Esophagus squamous epithelium (tissue), 4 donors: Measurements from ENCODE around the gene GPAT3.

Source experiments
- CTCF ChIP-seq, 6 experiments: fragments of 450-650 bp in 4 of 6; fragments of 200-600 bp in 2 of 6; sonication (generic) in 2 of 6; IDR thresholded peaks; one replicate each; pipeline ENCODE4 v1.5.1; 2016 to 2019; ENCODE audit warnings: antibody characterized with exemption in 6 of 6, mild to moderate bottlenecking in 4 of 6, moderate library complexity in 4 of 6
- POLR2A ChIP-seq, 4 donors: fragments of 450-650 bp; IDR thresholded peaks; one replicate each; pipeline ENCODE4 v1.6.1; 2017; ENCODE audit warnings: antibody characterized with exemption in 4 of 4, mild to moderate bottlenecking in 4 of 4, moderate library complexity in 3 of 4

- TF ChIP-seq CTCF (IDR thresholded peaks at IDR 0.05) (no peak), POLR2A (IDR thresholded peaks at IDR 0.05) (no peak)
Observed at GRCh38 chr4:83563998-83564397, 28.1 kb downstream of the GPAT3 start.
